ENCODE measurements around the gene DCLK3.

DCLK3 gene

DNA sequence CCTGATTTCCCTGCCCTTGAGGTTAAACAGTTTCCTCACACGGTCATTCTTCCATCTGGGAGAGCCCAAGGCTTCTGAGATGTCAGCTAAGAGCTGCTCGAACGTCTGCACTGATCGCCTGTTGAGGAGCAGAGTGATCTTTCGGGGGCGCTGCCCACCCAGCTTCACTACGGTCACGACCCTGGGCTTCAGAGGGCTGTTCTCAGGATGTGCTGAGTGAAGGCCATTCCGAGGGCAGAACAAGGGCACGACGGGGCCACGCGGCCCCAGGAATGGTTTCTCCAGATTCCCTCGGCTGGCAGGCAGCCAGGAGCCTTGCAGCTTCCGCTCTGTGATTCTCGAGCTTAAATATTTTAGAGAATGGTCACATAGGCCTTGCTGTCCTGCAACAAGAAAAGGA is 25.7 kb downstream of the DCLK3 start:
- H3K27ac Mint-ChIP-seq: no peak overlapping the region
- DNase-seq (ENCODE audit: low spot score in 2 of 2): no peak

GRCh38 chr3:36736301-36736700 is 28.1 kb downstream of the DCLK3 start:
- Mint-ChIP-seq H3K36me3 (no peaks in the 10 kb centered on the region), H3K4me3 (no peak overlapping the region), H3K9me3 (no peaks in the 10 kb centered on the region), H3K27ac (no peak overlapping the region), H3K4me1 (no peaks in the 10 kb centered on the region)
- DNase-seq (ENCODE audit: low spot score in 2 of 2): no peak
- ATAC-seq: no peak

More for the DNA sequence above, 25.7 kb downstream of the DCLK3 start:
- Mint-ChIP-seq H3K36me3 (no peaks in the 10 kb centered on the region), H3K4me1 (no peaks in the 10 kb centered on the region), H3K4me3 (no peak overlapping the region), H3K9me3 (no peaks in the 10 kb centered on the region)
- ATAC-seq: no peak

DNA sequence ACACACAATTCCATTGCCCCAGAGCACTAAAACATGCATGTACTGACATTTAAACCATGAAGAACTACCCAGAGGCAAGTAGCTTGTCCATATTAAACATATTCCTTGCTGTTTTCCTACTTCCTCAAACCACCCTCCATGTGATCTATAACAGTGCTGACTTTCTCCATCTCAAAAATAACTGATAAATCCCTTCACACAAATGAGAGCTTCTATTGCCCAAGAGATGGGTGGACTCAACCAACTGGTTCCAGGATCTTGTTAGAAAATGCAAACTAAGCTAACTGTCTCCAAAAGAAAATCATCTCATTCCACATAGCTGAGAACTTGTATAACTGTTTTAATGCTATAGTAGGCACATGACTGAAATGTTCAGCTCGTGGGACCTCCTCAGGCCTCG is 29.6 kb downstream of the DCLK3 start:
- H3K9me3 Mint-ChIP-seq: no peaks in the 10 kb centered on the region
- DNase-seq (ENCODE audit: low spot score in 2 of 2): no peak
- no peak overlapping the region for H3K4me3 Mint-ChIP-seq
- no peak overlapping the region for H3K27ac Mint-ChIP-seq
- no peak for ATAC-seq
- no peaks in the 10 kb centered on the region for H3K4me1 Mint-ChIP-seq
- H3K36me3 Mint-ChIP-seq: no peaks in the 10 kb centered on the region

- Mint-ChIP-seq H3K4me1 (no peaks in the 10 kb centered on the region), H3K36me3 (no peaks in the 10 kb centered on the region), H3K9me3 (no peaks in the 10 kb centered on the region), H3K27ac (no peak overlapping the region), H3K4me3 (no peak overlapping the region)
- ATAC-seq (no peak), DNase-seq (ENCODE audit: low spot score in 2 of 2) (no peak)
Measured at GRCh38 chr3:36733723-36734122, 30.6 kb downstream of the DCLK3 start.

DNA sequence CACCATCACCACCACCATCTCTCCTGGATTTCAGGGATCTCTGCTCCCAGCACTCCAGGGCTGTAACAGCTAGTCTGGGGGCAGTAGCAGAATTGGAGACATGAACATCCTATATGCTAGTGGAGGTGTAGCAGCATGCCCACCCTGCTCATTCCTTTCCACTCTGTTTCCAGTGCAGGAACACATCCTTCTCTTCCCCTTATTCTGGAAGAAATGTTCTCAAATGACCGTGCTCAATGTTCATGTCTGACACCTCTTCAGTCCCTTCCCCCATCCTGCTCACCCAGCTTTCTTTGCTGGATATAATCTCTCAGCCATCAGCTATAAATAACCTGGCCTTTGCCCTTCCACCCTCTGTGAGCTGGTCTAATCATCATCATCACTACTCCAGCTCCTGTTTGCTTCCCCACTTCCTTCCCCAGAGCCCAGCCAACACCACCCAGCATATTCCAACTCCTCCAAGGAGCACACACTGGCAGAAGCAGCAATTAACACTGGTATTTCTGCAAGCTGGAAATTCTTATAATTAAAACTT is 31.1 kb downstream of the DCLK3 start:
- Mint-ChIP-seq H3K4me3 (no peak overlapping the region), H3K36me3 (no peaks in the 10 kb centered on the region), H3K9me3 (no peaks in the 10 kb centered on the region), H3K4me1 (no peaks in the 10 kb centered on the region), H3K27ac (no peak overlapping the region)
- DNase-seq (ENCODE audit: low spot score in 2 of 2) (no peak), ATAC-seq (no peak)

DNA sequence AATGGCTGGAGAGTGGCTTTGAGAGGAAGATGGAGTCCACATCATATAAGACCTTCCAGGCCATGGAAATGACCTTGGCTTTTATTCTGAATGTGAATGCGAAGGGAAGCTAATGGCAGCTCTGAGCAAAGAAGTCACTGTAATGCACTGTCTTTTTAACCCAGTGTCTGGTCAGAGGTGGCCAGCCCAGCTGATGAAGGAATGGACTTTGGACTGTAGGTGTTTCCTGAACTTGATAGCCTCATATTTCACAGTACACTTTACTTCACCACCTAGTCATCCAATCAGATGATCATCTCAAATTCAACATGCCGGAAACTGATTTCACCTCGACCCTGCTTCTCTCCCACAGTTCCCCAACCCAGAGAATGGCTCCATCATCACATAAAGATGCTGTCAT is 33.4 kb downstream of the DCLK3 start:
- no peak overlapping the region for H3K4me3 Mint-ChIP-seq
- H3K36me3 Mint-ChIP-seq: no peaks in the 10 kb centered on the region
- no peak for ATAC-seq
- no peak overlapping the region for H3K27ac Mint-ChIP-seq
- DNase-seq (ENCODE audit: low spot score in 2 of 2): no peak
- no peaks in the 10 kb centered on the region for H3K9me3 Mint-ChIP-seq
- H3K4me1 Mint-ChIP-seq: no peaks in the 10 kb centered on the region

GRCh38 chr3:36729204-36730056 is 34.9 kb downstream of the DCLK3 start:
- H3K4me1 Mint-ChIP-seq: no peaks in the 10 kb centered on the region

GRCh38 chr3:36714343-36715086 is 49.8 kb downstream of the DCLK3 start:
- ATAC-seq: no peak

More at GRCh38 chr3:36729204-36730056, 34.9 kb downstream of the DCLK3 start:
- Mint-ChIP-seq H3K9me3 (no peaks in the 10 kb centered on the region), H3K27ac (no peak overlapping the region), H3K4me3 (no peak overlapping the region), H3K36me3 (no peaks in the 10 kb centered on the region)
- DNase-seq (ENCODE audit: low spot score in 2 of 2) (no peak), ATAC-seq (no peak)

DNA sequence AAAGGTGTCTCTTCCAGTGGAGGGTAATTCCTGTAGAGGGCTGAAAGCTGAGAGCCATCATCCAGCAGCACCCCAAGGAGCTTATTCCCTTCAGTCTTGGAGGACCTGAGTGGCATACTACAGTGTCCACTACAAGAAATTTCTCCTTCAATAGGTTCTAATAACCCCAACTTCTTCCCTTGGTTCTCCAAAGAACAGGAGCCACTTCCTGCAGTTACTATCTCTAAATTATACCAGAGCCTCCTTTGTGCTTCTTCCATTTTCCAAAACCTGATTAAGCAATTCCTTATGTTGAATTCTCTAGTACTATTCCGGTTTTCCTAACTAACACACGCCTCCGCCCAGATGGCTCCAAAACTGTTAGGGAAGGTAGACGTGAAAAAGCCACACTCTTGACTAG is 50.4 kb downstream of the DCLK3 start:
- ATAC-seq: no peak
- no peak for DNase-seq (ENCODE audit: low spot score in 2 of 2)
- H3K9me3 Mint-ChIP-seq: no peaks in the 10 kb centered on the region
- no peaks in the 10 kb centered on the region for H3K4me1 Mint-ChIP-seq
- no peaks in the 10 kb centered on the region for H3K36me3 Mint-ChIP-seq
- H3K4me3 Mint-ChIP-seq: no peak overlapping the region
- no peak overlapping the region for H3K27ac Mint-ChIP-seq

More at GRCh38 chr3:36714343-36715086, 49.8 kb downstream of the DCLK3 start:
- no peak overlapping the region for H3K4me3 Mint-ChIP-seq
- no peaks in the 10 kb centered on the region for H3K9me3 Mint-ChIP-seq
- no peaks in the 10 kb centered on the region for H3K4me1 Mint-ChIP-seq
- no peak for DNase-seq (ENCODE audit: low spot score in 2 of 2)
- H3K36me3 Mint-ChIP-seq: no peaks in the 10 kb centered on the region
- no peak overlapping the region for H3K27ac Mint-ChIP-seq

GRCh38 chr3:36710606-36711005 is 53.7 kb downstream of the DCLK3 start:
- ATAC-seq (peak; percentile 20), DNase-seq (ENCODE audit: low spot score in 2 of 2) (no peak)
- Mint-ChIP-seq H3K27ac (no peak overlapping the region), H3K4me1 (peaks cover 6% of the 10 kb centered on the region), H3K36me3 (no peaks in the 10 kb centered on the region), H3K9me3 (no peaks in the 10 kb centered on the region), H3K4me3 (no peak overlapping the region)

DNA sequence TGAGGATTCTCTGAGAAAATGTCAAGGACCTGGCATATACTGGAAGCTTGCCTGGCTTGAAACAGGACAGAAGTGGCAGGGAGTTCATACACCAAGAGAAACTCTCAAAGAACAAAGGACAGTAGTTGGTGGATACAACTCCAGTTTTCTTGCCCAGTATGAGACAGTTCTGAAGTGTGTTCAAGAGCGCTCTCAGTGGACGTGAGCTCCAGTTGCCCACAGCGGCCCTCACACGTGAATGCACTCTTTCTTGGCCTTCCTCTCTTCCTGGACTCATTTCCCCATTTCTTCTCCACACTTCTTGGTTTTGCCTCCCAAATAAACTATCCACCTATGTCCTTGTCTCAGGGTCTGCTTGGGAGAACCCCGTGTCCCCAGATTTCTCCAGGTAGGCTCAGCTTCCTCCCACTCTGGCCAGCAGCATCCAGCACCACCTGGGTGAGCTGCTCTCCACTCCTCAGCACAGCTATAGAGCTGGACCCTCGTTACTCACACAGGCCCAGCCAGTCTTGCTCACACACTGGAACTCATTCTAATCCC is 54.5 kb downstream of the DCLK3 start:
- no peak for DNase-seq (ENCODE audit: low spot score in 2 of 2)

GRCh38 chr3:36709281-36709680 is 55.1 kb downstream of the DCLK3 start:
- Mint-ChIP-seq H3K4me3 (no peak overlapping the region), H3K27ac (no peak overlapping the region), H3K9me3 (no peaks in the 10 kb centered on the region), H3K4me1 (peaks cover 6% of the 10 kb centered on the region), H3K36me3 (no peaks in the 10 kb centered on the region)
- ATAC-seq (no peak), DNase-seq (ENCODE audit: low spot score in 2 of 2) (no peak)

More for the DNA sequence above, 54.5 kb downstream of the DCLK3 start:
- no peak overlapping the region for H3K4me3 Mint-ChIP-seq
- no peaks in the 10 kb centered on the region for H3K36me3 Mint-ChIP-seq
- H3K9me3 Mint-ChIP-seq: no peaks in the 10 kb centered on the region
- peak; percentile 31 for ATAC-seq
- no peak overlapping the region for H3K27ac Mint-ChIP-seq
- H3K4me1 Mint-ChIP-seq: peaks cover 6% of the 10 kb centered on the region

DNA sequence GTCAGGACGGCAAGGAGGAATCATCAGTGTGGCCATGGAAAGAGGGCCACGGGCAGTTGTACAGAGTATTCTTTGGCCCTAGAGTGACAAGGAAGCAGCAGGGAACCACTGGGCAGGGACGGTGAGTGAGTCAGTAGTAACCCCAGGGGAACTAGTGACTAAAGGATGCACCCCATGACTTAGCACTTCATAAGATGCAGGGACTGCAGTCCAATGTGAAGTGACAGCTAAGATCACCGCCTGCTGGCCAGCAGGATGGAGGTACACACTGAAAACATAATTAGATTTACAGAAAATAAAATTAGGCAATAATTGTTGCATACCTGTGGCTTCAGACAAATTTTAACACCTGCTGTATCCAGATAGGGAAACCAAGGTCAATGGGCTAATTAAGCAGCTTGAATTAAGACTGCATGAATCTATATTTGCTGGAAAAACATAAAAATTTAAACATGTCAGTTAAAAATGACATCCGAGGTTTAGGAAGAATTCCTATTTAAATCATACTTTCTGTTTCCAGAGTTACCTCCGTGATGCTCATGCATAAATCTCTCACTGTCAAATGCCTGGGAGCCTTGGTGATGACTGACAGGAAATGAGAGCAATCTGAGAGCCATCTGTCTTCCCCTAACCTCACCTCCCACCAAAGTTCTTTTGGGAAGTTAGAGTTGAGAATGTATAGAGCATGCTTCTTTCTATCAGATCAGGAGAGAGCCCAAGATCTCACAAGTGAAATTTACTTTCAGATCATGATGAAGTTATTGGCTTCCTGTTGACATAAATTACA is 56.5 kb downstream of the DCLK3 start:
- H3K36me3 Mint-ChIP-seq: no peaks in the 10 kb centered on the region

GRCh38 chr3:36705015-36705414 is 59.3 kb downstream of the DCLK3 start:
- Mint-ChIP-seq H3K4me1 (peaks cover 6% of the 10 kb centered on the region), H3K4me3 (no peak overlapping the region), H3K36me3 (no peaks in the 10 kb centered on the region), H3K9me3 (no peaks in the 10 kb centered on the region), H3K27ac (no peak overlapping the region)
- no peak for DNase-seq (ENCODE audit: low spot score in 2 of 2)
- no peak for ATAC-seq

More for the DNA sequence above, 56.5 kb downstream of the DCLK3 start:
- Mint-ChIP-seq H3K27ac (no peak overlapping the region), H3K9me3 (no peaks in the 10 kb centered on the region), H3K4me1 (peaks cover 6% of the 10 kb centered on the region), H3K4me3 (no peak overlapping the region)
- ATAC-seq (peak; percentile 78), DNase-seq (ENCODE audit: low spot score in 2 of 2) (no peak)

DNA sequence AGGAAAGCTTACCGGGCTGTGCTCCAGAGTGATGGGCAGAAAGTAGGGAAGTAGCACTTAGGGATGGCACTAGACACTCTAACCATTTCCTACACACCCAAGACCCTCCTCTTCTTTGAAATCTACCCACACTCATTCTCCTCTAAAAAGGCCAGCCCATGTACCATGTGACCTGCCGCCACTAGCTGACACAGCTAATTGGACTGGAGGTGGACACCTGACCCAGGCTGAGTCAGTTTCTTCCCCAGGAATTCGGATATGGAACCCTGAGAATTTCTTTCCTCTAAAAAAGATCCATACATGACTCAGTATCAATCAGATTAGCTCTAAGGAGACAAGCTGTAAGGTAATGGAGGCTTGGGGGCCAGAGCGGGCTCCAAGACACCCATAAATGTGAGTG is 60.1 kb downstream of the DCLK3 start:
- H3K4me1 Mint-ChIP-seq: peaks cover 6% of the 10 kb centered on the region
- H3K36me3 Mint-ChIP-seq: no peaks in the 10 kb centered on the region
- ATAC-seq: no peak

More for the DNA sequence above, 60.1 kb downstream of the DCLK3 start:
- no peak for DNase-seq (ENCODE audit: low spot score in 2 of 2)
- Mint-ChIP-seq H3K27ac (no peak overlapping the region), H3K9me3 (no peaks in the 10 kb centered on the region), H3K4me3 (no peak overlapping the region)

All from stimulated activated effector memory CD8-positive, alpha-beta T cell treated with anti-CD3 and anti-CD28 coated beads, Interleukin-12 subunit alpha, Interleukin-12 subunit beta, amount 100 ng/mL, for 72 hours (primary cell).